Bronchial epithelial cell (primary cell): ENCODE data around the gene SRSF2. TPM values are rescaled to one million over a fixed set of nuclear protein-coding genes. Genes with fewer than 3 reads are reported as not detected.

Experiments
- DNase-seq: peaks from one replicate; pipeline ENCODE4 v3.0.0-alpha.2; 2010; ENCODE audit warnings: low read depth
- FAIRE-seq: peaks from 2 replicates; lab custom pipeline; 2011; peaks lifted over from hg19 to GRCh38; lab: Jason Lieb, UNC
- H3K27me3 ChIP-seq: 2 replicates; pipeline ENCODE4 v1.5.1; 2011; ENCODE audit warnings: low read length; ENCODE audit not compliant: control insufficient read depth, insufficient read depth
- H3K36me3 ChIP-seq: 2 replicates; pipeline ENCODE4 v1.5.1; 2011; ENCODE audit warnings: low read length; ENCODE audit not compliant: control insufficient read depth, insufficient read depth
- H3K4me3 ChIP-seq: 2 replicates; pipeline ENCODE4 v1.5.1; 2011; ENCODE audit warnings: mild to moderate bottlenecking, low read depth, low read length, control low read depth
- total RNA-seq: library from RNA; depleted of rRNA; stranded (reverse); fragments of >200 nt; gene quantifications from 2 replicates; pipeline ENCODE4 v1.2.1, GENCODE V29; 2014
- TF ChIP-seq, protein P1 (sequence below): IDR thresholded peaks from 2 replicates; pipeline ENCODE4 v1.5.1; 2011; ENCODE audit warnings: mild to moderate bottlenecking, moderate library complexity, low read length, control low read depth, inconsistent platforms; ENCODE audit not compliant: insufficient read depth, severe bottlenecking

SRSF2 gene
- total RNA-seq, 1 donor from 2014 or later: 57.9 TPM

DNA sequence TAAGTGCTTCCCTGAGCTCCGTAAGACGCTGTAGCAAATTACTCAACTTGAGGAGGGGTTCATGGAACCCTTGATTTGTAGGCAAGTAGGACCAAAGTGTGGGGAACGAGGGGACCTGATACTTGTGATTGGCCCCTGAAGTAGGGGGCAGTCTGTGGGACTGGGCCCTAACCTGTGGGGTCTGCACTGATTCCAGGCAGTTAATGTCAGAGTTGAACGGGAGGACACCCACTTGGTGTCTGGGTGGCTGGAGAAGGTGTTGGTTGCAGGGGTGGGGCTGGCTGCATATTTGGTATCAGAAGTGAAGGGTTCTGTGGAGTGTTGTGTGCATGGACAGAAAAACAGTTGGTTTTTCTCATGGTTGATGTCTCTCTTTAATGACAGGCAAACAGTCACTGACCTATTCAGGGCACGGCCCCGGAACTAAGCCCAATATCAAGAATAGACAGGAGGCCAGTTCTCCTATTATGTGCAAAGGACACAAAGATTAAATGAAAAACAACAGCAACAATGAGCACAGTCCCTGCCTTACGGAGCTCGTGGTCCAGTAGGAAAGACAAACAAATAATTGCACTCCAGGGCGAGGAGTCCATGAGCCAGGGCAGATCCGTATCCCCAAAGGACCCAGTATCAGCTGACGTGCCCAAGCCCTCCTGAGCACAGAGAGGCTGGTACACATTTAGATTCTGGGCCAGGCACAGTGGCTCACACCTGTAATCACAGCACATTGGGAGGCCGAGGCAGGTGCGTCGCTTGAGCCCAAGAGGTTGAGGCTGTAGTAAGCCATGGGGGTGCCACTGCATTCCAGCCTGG lies 45.5 kb downstream of the SRSF2 start:
- no peaks in the 10 kb centered on the region for H3K27me3 ChIP-seq
- FAIRE-seq: no peak
- no peak for DNase-seq
- H3K36me3 ChIP-seq: peaks cover 5% of the 10 kb centered on the region
- TF ChIP-seq, protein P1, sequence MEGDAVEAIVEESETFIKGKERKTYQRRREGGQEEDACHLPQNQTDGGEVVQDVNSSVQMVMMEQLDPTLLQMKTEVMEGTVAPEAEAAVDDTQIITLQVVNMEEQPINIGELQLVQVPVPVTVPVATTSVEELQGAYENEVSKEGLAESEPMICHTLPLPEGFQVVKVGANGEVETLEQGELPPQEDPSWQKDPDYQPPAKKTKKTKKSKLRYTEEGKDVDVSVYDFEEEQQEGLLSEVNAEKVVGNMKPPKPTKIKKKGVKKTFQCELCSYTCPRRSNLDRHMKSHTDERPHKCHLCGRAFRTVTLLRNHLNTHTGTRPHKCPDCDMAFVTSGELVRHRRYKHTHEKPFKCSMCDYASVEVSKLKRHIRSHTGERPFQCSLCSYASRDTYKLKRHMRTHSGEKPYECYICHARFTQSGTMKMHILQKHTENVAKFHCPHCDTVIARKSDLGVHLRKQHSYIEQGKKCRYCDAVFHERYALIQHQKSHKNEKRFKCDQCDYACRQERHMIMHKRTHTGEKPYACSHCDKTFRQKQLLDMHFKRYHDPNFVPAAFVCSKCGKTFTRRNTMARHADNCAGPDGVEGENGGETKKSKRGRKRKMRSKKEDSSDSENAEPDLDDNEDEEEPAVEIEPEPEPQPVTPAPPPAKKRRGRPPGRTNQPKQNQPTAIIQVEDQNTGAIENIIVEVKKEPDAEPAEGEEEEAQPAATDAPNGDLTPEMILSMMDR: no peak
- no peak overlapping the region for H3K4me3 ChIP-seq

DNA sequence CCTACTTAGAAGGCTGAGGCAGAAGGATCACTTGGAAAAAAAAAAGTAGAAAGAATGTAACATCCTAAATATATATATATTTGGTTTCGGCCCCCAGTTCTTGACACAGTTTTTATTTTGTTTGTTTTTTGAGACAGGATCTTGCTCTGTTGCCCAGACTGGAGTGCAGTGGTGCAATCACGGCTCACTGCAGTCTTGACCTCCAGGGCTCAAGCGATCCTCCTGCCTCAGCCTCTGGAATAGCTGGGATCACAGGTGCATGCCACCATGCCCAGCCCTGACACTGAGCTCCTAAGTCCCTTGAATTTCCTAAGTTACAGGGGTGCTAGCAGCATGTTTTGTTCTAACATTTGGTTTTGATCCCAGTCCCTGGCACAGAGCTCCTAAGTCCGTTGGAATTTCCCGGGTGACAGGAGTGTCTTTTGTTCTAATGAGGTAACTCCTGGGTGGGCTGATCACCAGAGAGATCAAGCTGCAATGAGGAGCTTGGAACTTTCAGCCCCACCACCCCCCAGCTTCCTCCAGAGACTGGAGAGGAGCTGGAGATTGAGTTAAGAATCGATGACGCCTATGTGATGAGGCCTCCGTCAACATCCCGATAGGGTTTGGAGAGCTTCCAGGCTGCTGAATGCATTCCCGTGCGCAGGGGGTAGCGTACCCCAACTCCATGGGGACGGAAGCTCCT lies 46.4 kb downstream of the SRSF2 start:
- DNase-seq: no peak
- FAIRE-seq: no peak
- H3K4me3 ChIP-seq: no peak overlapping the region
- no peaks in the 10 kb centered on the region for H3K27me3 ChIP-seq
- TF ChIP-seq, protein P1: no peak
- peaks cover 5% of the 10 kb centered on the region for H3K36me3 ChIP-seq

DNA sequence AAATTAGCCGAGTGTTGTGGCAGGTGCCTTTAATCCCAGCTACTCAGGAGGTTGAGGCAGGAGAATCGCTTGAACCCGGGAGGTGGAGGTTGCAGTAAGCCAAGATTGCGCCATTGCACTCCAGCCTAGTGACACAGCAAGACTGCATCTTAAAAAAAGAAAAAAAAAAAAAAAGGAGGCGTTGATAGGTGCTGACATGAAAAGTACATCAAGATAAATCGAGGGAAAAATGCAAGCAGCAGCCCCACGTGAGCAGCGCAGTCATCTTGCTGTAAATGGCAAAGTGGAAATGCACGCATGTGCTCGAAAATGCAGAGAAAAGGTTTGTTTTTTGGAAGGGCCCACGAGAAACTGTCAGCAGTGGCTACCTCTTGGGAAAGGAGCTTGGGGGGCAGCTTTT lies 47.3 kb downstream of the SRSF2 start:
- no peak overlapping the region for H3K4me3 ChIP-seq
- TF ChIP-seq, protein P1: no peak
- no peaks in the 10 kb centered on the region for H3K27me3 ChIP-seq
- no peak for FAIRE-seq
- peaks cover 5% of the 10 kb centered on the region for H3K36me3 ChIP-seq
- DNase-seq: no peak

DNA sequence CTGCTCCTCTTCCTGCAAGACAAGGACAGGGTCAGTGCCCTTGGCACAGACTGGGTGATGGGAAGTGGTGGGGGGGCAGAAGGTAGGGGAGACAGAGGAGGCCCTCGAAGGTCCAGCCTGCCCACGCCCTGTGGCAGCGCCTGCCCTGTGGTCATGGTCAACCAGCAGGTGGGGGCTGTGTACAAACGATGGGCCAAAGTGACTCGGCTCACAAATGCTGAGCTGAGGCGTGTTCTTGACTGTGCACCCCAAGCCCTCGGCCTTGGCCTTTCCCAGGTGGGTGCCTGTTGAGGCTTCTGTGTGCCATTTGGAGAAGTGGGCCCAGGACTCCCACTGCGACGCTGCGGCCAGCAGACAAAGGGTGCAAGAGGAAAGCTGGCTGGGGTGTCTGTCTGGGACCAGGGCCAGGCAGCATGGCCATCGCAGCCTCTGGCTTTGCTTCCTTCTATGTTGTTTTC lies 48.9 kb downstream of the SRSF2 start:
- H3K4me3 ChIP-seq: no peak overlapping the region
- FAIRE-seq (no peak), DNase-seq (no peak)
- H3K27me3 ChIP-seq: no peaks in the 10 kb centered on the region
- peaks cover 5% of the 10 kb centered on the region for H3K36me3 ChIP-seq
- TF ChIP-seq, protein P1: no peak

DNA sequence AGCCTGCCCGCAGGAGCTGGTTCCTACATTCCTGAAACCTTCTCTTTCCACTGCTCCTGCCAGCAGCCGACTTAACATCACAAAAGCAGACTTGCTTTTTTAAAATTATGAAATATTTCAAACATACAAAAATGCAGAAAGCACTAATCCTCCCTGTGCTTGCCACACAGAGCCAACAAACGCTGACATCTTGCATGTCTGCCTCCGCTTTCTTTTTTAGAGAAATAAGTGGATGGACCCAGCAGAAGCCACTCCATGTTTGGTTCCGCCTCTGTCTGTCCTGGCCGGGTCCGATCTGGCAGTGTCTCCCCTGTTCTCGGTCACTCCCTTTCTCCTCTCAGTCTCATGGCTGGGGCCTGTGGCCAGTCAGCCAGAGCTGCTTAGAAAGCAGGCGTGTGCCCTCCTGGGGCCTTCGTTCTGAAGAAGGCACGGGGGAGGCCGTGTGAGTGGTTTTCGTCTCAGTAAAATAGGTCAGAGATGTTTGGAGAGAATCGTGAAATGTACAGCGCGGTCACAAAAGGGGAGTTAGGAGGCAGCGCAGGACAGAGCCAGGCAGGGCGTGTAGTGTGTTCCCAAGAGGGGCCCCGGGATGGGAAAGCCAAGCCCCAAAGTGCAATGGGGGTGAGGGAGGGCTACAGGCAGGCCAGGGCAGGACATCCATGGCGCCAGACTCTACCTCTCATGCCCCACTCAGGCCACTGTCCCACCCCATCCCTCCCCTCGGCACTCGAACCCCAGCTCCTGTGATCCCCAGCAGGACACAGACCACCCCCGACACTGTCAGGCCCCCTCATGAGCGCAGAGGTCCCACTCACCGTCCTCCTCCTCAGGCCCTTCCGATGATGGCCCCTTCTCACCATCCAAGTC lies 49.6 kb downstream of the SRSF2 start:
- Histone ChIP-seq H3K4me3 (no peak overlapping the region), H3K27me3 (no peaks in the 10 kb centered on the region), H3K36me3 (peaks cover 7% of the 10 kb centered on the region)
- TF ChIP-seq, protein P1: no peak
- DNase-seq: no peak
- no peak for FAIRE-seq
